Stomach (tissue), 4 donors: ENCODE measurements around the gene TTLL3.

ENCODE experiments used
- EP300 ChIP-seq: sonication (generic); formaldehyde crosslinking; IDR thresholded peaks from one replicate; pipeline ENCODE4 v1.6.1; 2017; ENCODE audit warnings: antibody characterized with exemption
- TF ChIP-seq, protein P1 (sequence below), 7 experiments: fragments of 450-650 bp in 4 of 7; fragments of 200-600 bp in 3 of 7; sonication (generic) in 3 of 7; IDR thresholded peaks; one replicate each; pipeline ENCODE4 v1.5.1; 2016 to 2019; ENCODE audit warnings: antibody characterized with exemption in 7 of 7, control low read depth in 2 of 7, mild to moderate bottlenecking in 1 of 7

- no peak for TF ChIP-seq EP300
- TF ChIP-seq, protein P1, sequence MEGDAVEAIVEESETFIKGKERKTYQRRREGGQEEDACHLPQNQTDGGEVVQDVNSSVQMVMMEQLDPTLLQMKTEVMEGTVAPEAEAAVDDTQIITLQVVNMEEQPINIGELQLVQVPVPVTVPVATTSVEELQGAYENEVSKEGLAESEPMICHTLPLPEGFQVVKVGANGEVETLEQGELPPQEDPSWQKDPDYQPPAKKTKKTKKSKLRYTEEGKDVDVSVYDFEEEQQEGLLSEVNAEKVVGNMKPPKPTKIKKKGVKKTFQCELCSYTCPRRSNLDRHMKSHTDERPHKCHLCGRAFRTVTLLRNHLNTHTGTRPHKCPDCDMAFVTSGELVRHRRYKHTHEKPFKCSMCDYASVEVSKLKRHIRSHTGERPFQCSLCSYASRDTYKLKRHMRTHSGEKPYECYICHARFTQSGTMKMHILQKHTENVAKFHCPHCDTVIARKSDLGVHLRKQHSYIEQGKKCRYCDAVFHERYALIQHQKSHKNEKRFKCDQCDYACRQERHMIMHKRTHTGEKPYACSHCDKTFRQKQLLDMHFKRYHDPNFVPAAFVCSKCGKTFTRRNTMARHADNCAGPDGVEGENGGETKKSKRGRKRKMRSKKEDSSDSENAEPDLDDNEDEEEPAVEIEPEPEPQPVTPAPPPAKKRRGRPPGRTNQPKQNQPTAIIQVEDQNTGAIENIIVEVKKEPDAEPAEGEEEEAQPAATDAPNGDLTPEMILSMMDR (IDR thresholded peaks at IDR 0.05) = no peak
Observed at GRCh38 chr3:9883706-9884554, 73.9 kb downstream of the TTLL3 start.
